ENCODE measurements around the gene SAMD4A.

DNA sequence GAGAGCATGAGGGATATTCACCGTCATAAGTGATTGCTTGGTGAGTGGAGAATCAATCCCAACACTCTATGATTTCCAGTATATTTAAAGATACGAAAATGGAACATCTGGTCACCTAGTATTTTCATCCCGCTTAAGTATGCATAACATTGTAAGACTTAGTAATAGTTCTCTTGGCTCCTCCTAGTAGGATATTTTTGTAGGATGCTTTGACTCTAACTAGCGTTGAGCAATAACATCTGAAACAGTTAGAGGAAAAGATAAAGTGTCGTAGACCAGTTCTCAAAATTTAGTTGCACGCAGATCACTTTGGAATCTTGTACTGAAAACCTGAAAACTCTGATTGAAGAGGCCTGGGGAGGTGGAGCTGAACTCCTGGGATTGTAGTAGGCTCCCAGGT lies 7.6 kb downstream of the SAMD4A start:
- no peak for TF ChIP-seq TAF1 (IDR thresholded peaks at IDR 0.05; ENCODE audit: low read depth)
- no peak for TF ChIP-seq CEBPB (IDR thresholded peaks at IDR 0.05)
- no peak for TF ChIP-seq MAX (IDR thresholded peaks at IDR 0.05)
- TF ChIP-seq FOXM1 (IDR thresholded peaks at IDR 0.05; ENCODE audit: borderline replicate concordance, low read depth), result no peak
- TF ChIP-seq EP300 (IDR thresholded peaks at IDR 0.05; ENCODE audit: borderline replicate concordance), result no peak
- TF ChIP-seq CREB1 (IDR thresholded peaks at IDR 0.05; ENCODE audit: low read depth), result no peak
- TF ChIP-seq RAD21 (IDR thresholded peaks at IDR 0.05; ENCODE audit: low read depth), result no peak
- TF ChIP-seq YY1 (IDR thresholded peaks at IDR 0.05; ENCODE audit: low read depth), result no peak
- TF ChIP-seq ZBTB7A (IDR thresholded peaks at IDR 0.05; ENCODE audit: low read depth), result no peak
- no peak for TF ChIP-seq TEAD4 (IDR thresholded peaks at IDR 0.05)

Data from Ishikawa (cell line).